ENCODE results near the gene FCHSD2. TPM values are rescaled to one million over a fixed set of nuclear protein-coding genes. Genes with fewer than 3 reads are reported as not detected.

The FCHSD2 gene
- total RNA-seq, 1 donor from 2014 or later = 18.9 TPM

DNA sequence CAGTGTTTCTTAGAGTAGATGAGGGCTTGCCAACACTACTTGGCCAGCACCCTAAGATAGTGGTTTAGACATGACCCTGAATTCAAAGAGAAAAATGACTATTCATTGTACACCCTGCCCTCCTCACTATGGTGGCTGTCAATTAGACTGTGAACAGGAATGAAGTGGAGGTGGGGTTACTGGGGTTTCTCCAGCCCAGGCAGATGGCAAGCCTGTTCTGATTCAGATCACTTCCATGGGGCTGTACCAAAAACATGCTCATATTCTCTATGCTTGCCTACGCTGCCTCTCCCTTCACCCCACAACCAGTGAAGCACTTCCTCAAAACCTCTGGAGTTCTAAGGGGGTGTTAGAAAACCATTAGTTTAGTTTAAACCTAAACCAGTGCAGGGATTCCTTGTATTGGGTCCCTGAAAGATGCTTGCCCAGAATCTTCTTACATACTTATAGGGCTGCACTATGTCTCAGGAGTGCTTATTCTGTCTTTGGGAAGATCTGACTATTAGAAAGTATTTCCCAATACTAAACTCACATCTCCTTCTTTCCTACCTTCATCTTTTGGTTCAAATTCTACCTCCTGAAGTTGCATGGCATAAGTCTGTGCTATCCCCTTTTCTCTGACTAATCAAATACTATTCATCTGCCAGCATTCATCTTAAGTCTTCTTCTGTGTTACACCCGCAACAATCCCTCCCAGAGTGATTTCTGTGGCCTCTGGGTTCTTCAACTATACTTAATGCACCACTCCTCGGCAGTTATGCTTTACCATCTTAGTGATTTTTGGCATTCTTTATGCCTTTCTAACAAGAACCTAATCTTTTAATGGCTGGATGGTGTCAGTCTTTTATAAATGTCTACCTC lies 256.1 kb downstream of the FCHSD2 start:
- H3K27me3 Mint-ChIP-seq (ENCODE audit: low read depth, unreplicated experiment) = no peaks in the 10 kb centered on the region
- no peaks in the 10 kb centered on the region for H3K9me3 Mint-ChIP-seq (ENCODE audit: unreplicated experiment)
- no peak overlapping the region for H3K9ac ChIP-seq (ENCODE audit: low read length)
- FAIRE-seq (no peak), DNase-seq (ENCODE audit: low read depth) (peak; percentile 12)
- H3K4me3 ChIP-seq (ENCODE audit: insufficient read depth, low read depth, low read length) = no peak overlapping the region
- TF ChIP-seq EZH2 (IDR thresholded peaks at IDR 0.05; ENCODE audit: insufficient read depth, low read length) = no peak
- TF ChIP-seq, protein P1, sequence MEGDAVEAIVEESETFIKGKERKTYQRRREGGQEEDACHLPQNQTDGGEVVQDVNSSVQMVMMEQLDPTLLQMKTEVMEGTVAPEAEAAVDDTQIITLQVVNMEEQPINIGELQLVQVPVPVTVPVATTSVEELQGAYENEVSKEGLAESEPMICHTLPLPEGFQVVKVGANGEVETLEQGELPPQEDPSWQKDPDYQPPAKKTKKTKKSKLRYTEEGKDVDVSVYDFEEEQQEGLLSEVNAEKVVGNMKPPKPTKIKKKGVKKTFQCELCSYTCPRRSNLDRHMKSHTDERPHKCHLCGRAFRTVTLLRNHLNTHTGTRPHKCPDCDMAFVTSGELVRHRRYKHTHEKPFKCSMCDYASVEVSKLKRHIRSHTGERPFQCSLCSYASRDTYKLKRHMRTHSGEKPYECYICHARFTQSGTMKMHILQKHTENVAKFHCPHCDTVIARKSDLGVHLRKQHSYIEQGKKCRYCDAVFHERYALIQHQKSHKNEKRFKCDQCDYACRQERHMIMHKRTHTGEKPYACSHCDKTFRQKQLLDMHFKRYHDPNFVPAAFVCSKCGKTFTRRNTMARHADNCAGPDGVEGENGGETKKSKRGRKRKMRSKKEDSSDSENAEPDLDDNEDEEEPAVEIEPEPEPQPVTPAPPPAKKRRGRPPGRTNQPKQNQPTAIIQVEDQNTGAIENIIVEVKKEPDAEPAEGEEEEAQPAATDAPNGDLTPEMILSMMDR (IDR thresholded peaks at IDR 0.05; ENCODE audit: insufficient read depth, low read depth, low read length) = no peak
- no peaks in the 10 kb centered on the region for H3K79me2 ChIP-seq (ENCODE audit: insufficient read depth, low read length)
- H2AFZ ChIP-seq (ENCODE audit: low read depth, low read length) = no peak overlapping the region
- no peaks in the 10 kb centered on the region for H3K4me1 ChIP-seq (ENCODE audit: insufficient read depth, low read length)
- H3K36me3 Mint-ChIP-seq (ENCODE audit: low read depth, unreplicated experiment) = peaks cover 7% of the 10 kb centered on the region
- no peaks in the 10 kb centered on the region for H3K27me3 ChIP-seq (ENCODE audit: insufficient read depth, low read length)
- no peak overlapping the region for H3K27ac ChIP-seq (ENCODE audit: low read depth, low read length)
- peaks cover 10% of the 10 kb centered on the region for H3K36me3 ChIP-seq (ENCODE audit: insufficient read depth, low read length)
- no peaks in the 10 kb centered on the region for H3K4me1 Mint-ChIP-seq (ENCODE audit: low read depth, unreplicated experiment)
- H3K4me3 Mint-ChIP-seq (ENCODE audit: unreplicated experiment) = no peak overlapping the region
- no peaks in the 10 kb centered on the region for H3K9me3 ChIP-seq (ENCODE audit: insufficient read depth, low read depth, low read length)
- H3K27ac Mint-ChIP-seq (ENCODE audit: unreplicated experiment) = no peak overlapping the region
- no peak overlapping the region for H3K4me2 ChIP-seq (ENCODE audit: low read length)
- no peaks in the 10 kb centered on the region for H4K20me1 ChIP-seq (ENCODE audit: insufficient read depth, low read length)

DNA sequence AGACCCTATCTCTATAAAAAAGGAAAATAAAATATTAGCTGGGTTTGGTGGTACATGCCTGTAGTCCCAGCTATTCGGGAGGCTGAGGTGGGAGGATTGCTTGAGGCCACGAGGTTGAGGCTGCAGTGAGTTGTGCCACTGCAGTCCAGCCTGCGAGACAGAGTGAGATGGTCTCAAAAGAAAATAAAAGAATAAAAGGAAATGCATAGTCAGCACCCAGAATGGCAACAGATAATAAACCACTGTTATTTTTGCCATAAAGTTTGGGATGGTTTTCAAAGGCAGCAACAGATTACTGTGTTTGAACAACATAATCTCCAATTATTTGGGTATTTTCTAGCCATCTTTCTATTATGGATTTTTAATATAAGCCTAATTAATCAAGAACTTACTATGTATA lies 266.0 kb downstream of the FCHSD2 start:
- Histone ChIP-seq H3K4me2 (ENCODE audit: low read length) (no peak overlapping the region), H3K36me3 (ENCODE audit: insufficient read depth, low read length) (no peaks in the 10 kb centered on the region), H3K9me3 (ENCODE audit: insufficient read depth, low read depth, low read length) (no peaks in the 10 kb centered on the region), H4K20me1 (ENCODE audit: insufficient read depth, low read length) (no peaks in the 10 kb centered on the region), H3K4me3 (ENCODE audit: insufficient read depth, low read depth, low read length) (no peak overlapping the region), H3K27me3 (ENCODE audit: insufficient read depth, low read length) (no peaks in the 10 kb centered on the region), H2AFZ (ENCODE audit: low read depth, low read length) (no peak overlapping the region), H3K4me1 (ENCODE audit: insufficient read depth, low read length) (no peaks in the 10 kb centered on the region), H3K9ac (ENCODE audit: low read length) (no peak overlapping the region), H3K27ac (ENCODE audit: low read depth, low read length) (no peak overlapping the region), H3K79me2 (ENCODE audit: insufficient read depth, low read length) (no peaks in the 10 kb centered on the region)
- H3K27me3 Mint-ChIP-seq (ENCODE audit: low read depth, unreplicated experiment) = no peaks in the 10 kb centered on the region
- TF ChIP-seq EZH2 (IDR thresholded peaks at IDR 0.05; ENCODE audit: insufficient read depth, low read length) = no peak
- TF ChIP-seq, protein P1 (IDR thresholded peaks at IDR 0.05; ENCODE audit: insufficient read depth, low read depth, low read length) = no peak
- no peak overlapping the region for H3K4me3 Mint-ChIP-seq (ENCODE audit: unreplicated experiment)
- peaks cover 3% of the 10 kb centered on the region for H3K36me3 Mint-ChIP-seq (ENCODE audit: low read depth, unreplicated experiment)
- FAIRE-seq = no peak
- no peak overlapping the region for H3K27ac Mint-ChIP-seq (ENCODE audit: unreplicated experiment)
- no peak for DNase-seq (ENCODE audit: low read depth)
- no peaks in the 10 kb centered on the region for H3K4me1 Mint-ChIP-seq (ENCODE audit: low read depth, unreplicated experiment)
- no peaks in the 10 kb centered on the region for H3K9me3 Mint-ChIP-seq (ENCODE audit: unreplicated experiment)

DNA sequence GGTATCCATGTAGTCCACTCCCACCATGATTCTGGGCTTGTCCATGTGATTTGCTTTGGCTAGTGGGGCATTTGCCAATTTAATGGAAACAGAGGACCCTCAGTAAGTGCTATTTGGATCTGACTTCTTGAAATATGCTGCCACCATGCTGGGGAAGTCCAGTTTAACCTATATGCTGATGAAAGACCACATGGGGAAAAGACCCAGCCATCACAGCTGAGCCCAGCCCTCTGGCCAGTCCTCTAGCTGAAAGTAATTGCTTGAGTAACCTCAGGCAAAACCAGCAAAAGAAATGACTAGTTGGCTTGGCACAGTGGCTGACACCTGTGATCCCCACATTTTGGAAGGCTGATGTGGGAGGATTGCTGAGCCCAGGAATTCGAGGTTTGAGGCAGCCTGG lies 266.4 kb downstream of the FCHSD2 start:
- H3K79me2 ChIP-seq (ENCODE audit: insufficient read depth, low read length) = no peaks in the 10 kb centered on the region
- no peak overlapping the region for H3K4me2 ChIP-seq (ENCODE audit: low read length)
- no peaks in the 10 kb centered on the region for H4K20me1 ChIP-seq (ENCODE audit: insufficient read depth, low read length)
- H3K36me3 ChIP-seq (ENCODE audit: insufficient read depth, low read length) = no peaks in the 10 kb centered on the region
- no peaks in the 10 kb centered on the region for H3K4me1 Mint-ChIP-seq (ENCODE audit: low read depth, unreplicated experiment)
- H3K4me1 ChIP-seq (ENCODE audit: insufficient read depth, low read length) = no peaks in the 10 kb centered on the region
- DNase-seq (ENCODE audit: low read depth) (no peak), FAIRE-seq (no peak)
- TF ChIP-seq EZH2 (IDR thresholded peaks at IDR 0.05; ENCODE audit: insufficient read depth, low read length) = no peak
- TF ChIP-seq, protein P1 (IDR thresholded peaks at IDR 0.05; ENCODE audit: insufficient read depth, low read depth, low read length) = no peak
- H3K9me3 Mint-ChIP-seq (ENCODE audit: unreplicated experiment) = no peaks in the 10 kb centered on the region
- H3K27me3 Mint-ChIP-seq (ENCODE audit: low read depth, unreplicated experiment) = no peaks in the 10 kb centered on the region
- H3K9ac ChIP-seq (ENCODE audit: low read length) = no peak overlapping the region
- no peak overlapping the region for H2AFZ ChIP-seq (ENCODE audit: low read depth, low read length)
- no peaks in the 10 kb centered on the region for H3K9me3 ChIP-seq (ENCODE audit: insufficient read depth, low read depth, low read length)
- peaks cover 3% of the 10 kb centered on the region for H3K36me3 Mint-ChIP-seq (ENCODE audit: low read depth, unreplicated experiment)
- H3K27me3 ChIP-seq (ENCODE audit: insufficient read depth, low read length) = no peaks in the 10 kb centered on the region
- H3K4me3 ChIP-seq (ENCODE audit: insufficient read depth, low read depth, low read length) = no peak overlapping the region
- no peak overlapping the region for H3K4me3 Mint-ChIP-seq (ENCODE audit: unreplicated experiment)
- H3K27ac ChIP-seq (ENCODE audit: low read depth, low read length) = no peak overlapping the region
- H3K27ac Mint-ChIP-seq (ENCODE audit: unreplicated experiment) = no peak overlapping the region

All from astrocyte (in vitro differentiated cells and primary cell).